Heart right ventricle (tissue), 16 donors: ENCODE results near the gene CIDEB. TPM values are rescaled to one million over a fixed set of nuclear protein-coding genes. Genes with fewer than 3 reads are reported as not detected.

Source experiments
- ATAC-seq, 8 donors: fragments of 200-7000 bp; cut with Tn5 transposase; one replicate each; pipeline ENCODE4 v1.9.1; 2020; ENCODE audit warnings: mild to moderate bottlenecking in 8 of 8, moderate library complexity in 8 of 8, moderate number of reproducible peaks in 1 of 8
- DNase-seq, 2 donors: peaks; one replicate each; pipeline ENCODE4 v3.0.0-alpha.2; 2020
- H3K27ac ChIP-seq, 10 donors: fragments of 200-600 bp; sonication (generic) in 2 of 10; one replicate each; pipeline versions ENCODE4 v1.5.0 to v1.8.0; 2020 to 2022; ENCODE audit warnings: mild to moderate bottlenecking in 3 of 10
- H3K27me3 ChIP-seq, 7 donors: fragments of 200-600 bp; one replicate each; pipeline ENCODE4 v1.8.0; 2021 to 2022; ENCODE audit warnings: mild to moderate bottlenecking in 2 of 7
- H3K36me3 ChIP-seq, 9 donors: fragments of 200-600 bp; sonication (generic) in 1 of 9; one replicate each; pipeline versions ENCODE4 v1.5.0 to v1.8.0; 2020 to 2022; ENCODE audit warnings: mild to moderate bottlenecking in 2 of 9
- H3K4me1 ChIP-seq, 9 donors: fragments of 200-600 bp; sonication (generic) in 1 of 9; one replicate each; pipeline versions ENCODE4 v1.5.0 to v1.8.0; 2020 to 2022; ENCODE audit warnings: mild to moderate bottlenecking in 4 of 9
- H3K4me3 ChIP-seq, 10 donors: fragments of 200-600 bp; sonication (generic) in 2 of 10; one replicate each; pipeline versions ENCODE4 v1.5.0 to v1.8.0; 2020 to 2022; ENCODE audit warnings: mild to moderate bottlenecking in 7 of 10, moderate library complexity in 2 of 10
- H3K9me3 ChIP-seq, 11 donors: fragments of 200-600 bp in 10 of 11; sonication (generic) in 2 of 11; one replicate each; pipeline versions ENCODE4 v1.5.0 to v1.8.0; 2013 to 2022; ENCODE audit warnings: mild to moderate bottlenecking in 2 of 11, control low read depth in 1 of 11, moderate library complexity in 1 of 11
- CTCF ChIP-seq, 9 donors: fragments of 200-600 bp; sonication (generic) in 2 of 9; IDR thresholded peaks; one replicate each; pipeline versions ENCODE4 v1.5.0 to v1.8.0; 2021 to 2022; ENCODE audit warnings: antibody characterized with exemption in 9 of 9, mild to moderate bottlenecking in 5 of 9, moderate library complexity in 1 of 9
- WGBS, 2 donors: extraction: QIAGEN DNeasy Blood & Tissue Kit; methylation state at CpG; one replicate each; pipeline ENCODE4 v1.1.7; 2013; ENCODE audit warnings: inconsistent platforms in 1 of 2; 5-methylcytosine and 5-hydroxymethylcytosine counted together
- intact Hi-C, 10 donors: fragments of 100-400 bp; cut with DNase I; formaldehyde crosslinking; loops; one replicate each; pipeline versions ENCODE4 v1.11.1 to v1.14.2; 2022
- polyA plus RNA-seq, 2 donors: library from polyadenylated mRNA; stranded (reverse); fragments of 200-250 nt; gene quantifications; one replicate each; pipeline ENCODE4 v1.2.3, GENCODE V29; 2013
- total RNA-seq, 10 donors: library from RNA; stranded (reverse); fragmentation: NEBNext Ultra II Directional in 3 of 10; extraction: Animal tissue kit (Norgen Biotek cat#: 25700) in 3 of 10; gene quantifications; one replicate each; pipeline versions ENCODE4 v1.2.1 to v1.2.4, GENCODE V29; 2021 to 2023
- donor health status: Arrhythmogenic right ventricular cardiomyopathy.
- donor health status: ischemic (EF 13 %, LVEDD 7.1; RV severe dilation, severe dysfunction).
- donor health status: healthy with polysubstance abuse.
- donor health status: DM: no; HTN: yes; CAD: no.
- donor health status: DM: no; HTN: no; CAD: no.
- donor health status: ischemic (EF 25% LVEDD 6.9; RV normal size, moderate dysfunction).
- donor health status: ischemic (EF 25% LVEDD 5.7; RV mildly dilated, moderate dysfunction).
- donor health status: healthy.
- donor health status: DM: yes; HTN: yes; CAD: no.
- donor health status: Ischemic cardiomyopathy.
- donor health status: ischemic (EF 35%, LVEDD 5.7; RV mildly dilated, moderate dysfunction).
- donor health status: nonischemic (EF 11% LVEDD 7.7; RV severe dilation, severe dysfunction).
- donor health status: DM: yes; HTN: yes; CAD: no.
- donor health status: PGD.
- donor health status: ischemic (EF 29% LVEDD 5.4; RV normal size, mild dysfunction).
- donor health status: nonischemic (EF 23%, LVEDD 6.1; RV moderate dilation, normal function).

The CIDEB gene
- total and polyA plus RNA-seq, 12 donors = 1.9 to 6.0 (median 3.7) TPM

- ATAC-seq (no peak), DNase-seq (no peak)
- no peak for TF ChIP-seq CTCF (IDR thresholded peaks at IDR 0.05)
- Histone ChIP-seq H3K4me3 (no peak overlapping the region), H3K27ac (no peak overlapping the region), H3K9me3 (no peaks in the 10 kb centered on the region), H3K36me3 (peaks cover 0 to 21% (median 0%) of the 10 kb centered on the region in 9 donors), H3K4me1 (no peaks in the 10 kb centered on the region), H3K27me3 (no peaks in the 10 kb centered on the region)
- intact Hi-C loops = no loop called here
- WGBS, 2 donors = 90 to 94% methylated on average over 19 of the region's 19 CpGs
Measured at GRCh38 chr14:24261969-24262327, 45.8 kb downstream of the CIDEB start.

- peaks cover 0 to 15% (median 0%) of the 10 kb centered on the region in 9 donors for H3K36me3 ChIP-seq
- no peak for ATAC-seq
- DNase-seq = no peak
- 81 to 91% methylated on average over 20 of the region's 20 CpGs for WGBS, 2 donors
- H3K4me3 ChIP-seq = no peak overlapping the region
- no peaks in the 10 kb centered on the region for H3K27me3 ChIP-seq
- H3K27ac ChIP-seq = no peak overlapping the region
- no peaks in the 10 kb centered on the region for H3K9me3 ChIP-seq
- no peak for TF ChIP-seq CTCF (IDR thresholded peaks at IDR 0.05)
- H3K4me1 ChIP-seq = no peaks in the 10 kb centered on the region
- intact Hi-C loops = no loop called here
Measured at GRCh38 chr14:24261256-24261968, 46.4 kb downstream of the CIDEB start.

GRCh38 chr14:24260780-24261157, 47.0 kb downstream of the CIDEB start:
- Histone ChIP-seq H3K27ac (no peak overlapping the region), H3K4me1 (no peaks in the 10 kb centered on the region), H3K36me3 (peaks cover 0 to 9% (median 0%) of the 10 kb centered on the region in 9 donors), H3K4me3 (no peak overlapping the region), H3K27me3 (no peaks in the 10 kb centered on the region), H3K9me3 (no peaks in the 10 kb centered on the region)
- intact Hi-C loops = no loop called here
- ATAC-seq = no peak
- no peak for DNase-seq
- no peak for TF ChIP-seq CTCF (IDR thresholded peaks at IDR 0.05)
- 85% methylated on average over 4 of the region's 4 CpGs for WGBS, 2 donors

- intact Hi-C loops = no loop called here
- DNase-seq (no peak), ATAC-seq (no peak)
- TF ChIP-seq CTCF (IDR thresholded peaks at IDR 0.05) = no peak
- H3K36me3 ChIP-seq = peaks cover 0 to 4% (median 0%) of the 10 kb centered on the region in 9 donors
- no peaks in the 10 kb centered on the region for H3K9me3 ChIP-seq
- no peaks in the 10 kb centered on the region for H3K27me3 ChIP-seq
- H3K4me3 ChIP-seq = no peak overlapping the region
- H3K27ac ChIP-seq = no peak overlapping the region
- H3K4me1 ChIP-seq = no peaks in the 10 kb centered on the region
- 88% methylated on average over 16 of the region's 16 CpGs for WGBS, 2 donors
Measured at GRCh38 chr14:24260026-24260779, 47.6 kb downstream of the CIDEB start.
